Measurements from ENCODE around the gene KIF7. TPM values are rescaled to one million over a fixed set of nuclear protein-coding genes. Genes with fewer than 3 reads are reported as not detected.
"Not testable (repeated sequence)": the region's sequence is repeated elsewhere in the genome, so short reads cannot be mapped to it uniquely, and the experiment has no call there.

KIF7 gene
- total and polyA plus RNA-seq, 2 donors from 2014 or later = 1.4 to 4.2 TPM

GRCh38 chr15:89693696-89694095 lies 38.4 kb upstream of the KIF7 start:
- no peaks in the 10 kb centered on the region for H3K27me3 ChIP-seq (ENCODE audit: control insufficient read depth, insufficient read depth, low read length)
- no peaks in the 10 kb centered on the region for H3K9me3 ChIP-seq (ENCODE audit: control insufficient read depth in 2 of 3, insufficient read depth in 1 of 3, low read length in 3 of 3)
- intact Hi-C loops (cut with DNase I) = no loop called here
- no peak overlapping the region for H3K27ac ChIP-seq (ENCODE audit: low read depth in 2 of 2, low read length in 2 of 2)
- no peak overlapping the region for H3K4me3 ChIP-seq (ENCODE audit: low read length in 3 of 3)
- DNase-seq = no peak
- peaks cover 0 to 3% (median 0%) of the 10 kb centered on the region in 3 donors for H3K4me1 ChIP-seq (ENCODE audit: control insufficient read depth in 2 of 3, insufficient read depth in 2 of 3, low read depth in 1 of 3, low read length in 3 of 3)
- FAIRE-seq = no peak
- TF ChIP-seq, protein P1, sequence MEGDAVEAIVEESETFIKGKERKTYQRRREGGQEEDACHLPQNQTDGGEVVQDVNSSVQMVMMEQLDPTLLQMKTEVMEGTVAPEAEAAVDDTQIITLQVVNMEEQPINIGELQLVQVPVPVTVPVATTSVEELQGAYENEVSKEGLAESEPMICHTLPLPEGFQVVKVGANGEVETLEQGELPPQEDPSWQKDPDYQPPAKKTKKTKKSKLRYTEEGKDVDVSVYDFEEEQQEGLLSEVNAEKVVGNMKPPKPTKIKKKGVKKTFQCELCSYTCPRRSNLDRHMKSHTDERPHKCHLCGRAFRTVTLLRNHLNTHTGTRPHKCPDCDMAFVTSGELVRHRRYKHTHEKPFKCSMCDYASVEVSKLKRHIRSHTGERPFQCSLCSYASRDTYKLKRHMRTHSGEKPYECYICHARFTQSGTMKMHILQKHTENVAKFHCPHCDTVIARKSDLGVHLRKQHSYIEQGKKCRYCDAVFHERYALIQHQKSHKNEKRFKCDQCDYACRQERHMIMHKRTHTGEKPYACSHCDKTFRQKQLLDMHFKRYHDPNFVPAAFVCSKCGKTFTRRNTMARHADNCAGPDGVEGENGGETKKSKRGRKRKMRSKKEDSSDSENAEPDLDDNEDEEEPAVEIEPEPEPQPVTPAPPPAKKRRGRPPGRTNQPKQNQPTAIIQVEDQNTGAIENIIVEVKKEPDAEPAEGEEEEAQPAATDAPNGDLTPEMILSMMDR (IDR thresholded peaks at IDR 0.05; ENCODE audit: borderline replicate concordance, extremely low read depth, insufficient read depth) = no peak
- H3K9ac ChIP-seq (ENCODE audit: low read length in 3 of 3) = no peak overlapping the region
- no peaks in the 10 kb centered on the region for H3K36me3 ChIP-seq (ENCODE audit: control insufficient read depth in 2 of 3, insufficient read depth in 3 of 3, low read length in 3 of 3)

DNA sequence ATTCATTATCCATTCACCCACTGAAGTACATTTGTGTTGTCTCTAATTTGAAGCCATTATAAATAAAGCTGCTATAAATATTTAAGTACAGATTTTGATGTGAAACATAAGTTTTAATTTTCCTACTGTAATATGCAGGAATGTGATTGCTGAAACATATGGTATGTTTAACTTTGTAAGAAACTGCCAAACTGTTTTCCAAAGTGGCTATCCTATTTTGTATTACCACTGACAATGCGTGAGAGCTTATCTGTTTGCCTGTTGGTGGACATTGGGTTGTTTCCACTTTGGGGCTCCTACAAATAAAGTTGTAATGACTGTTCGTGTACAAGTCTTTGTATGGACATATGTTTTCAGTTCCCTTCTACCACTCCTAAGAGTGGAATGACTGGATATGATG lies 37.8 kb upstream of the KIF7 start:
- intact Hi-C loops (cut with DNase I) = no loop called here
- no peaks in the 10 kb centered on the region for H3K9me3 ChIP-seq (ENCODE audit: control insufficient read depth in 2 of 3, insufficient read depth in 1 of 3, low read length in 3 of 3)

GRCh38 chr15:89690276-89691218 lies 35.3 kb upstream of the KIF7 start, which contains the start of the genes PEX11A and WDR93:
PEX11A (minus strand) TSS chr15:89690754; CDS start chr15:89690632, 122 bp downstream.
WDR93 (plus strand) TSS chr15:89690811; CDS start chr15:89701747, 10,936 bp downstream.
- H3K36me3 ChIP-seq (ENCODE audit: control insufficient read depth in 2 of 3, insufficient read depth in 3 of 3, low read length in 3 of 3) = peaks cover 0 to 3% (median 0%) of the 10 kb centered on the region in 3 donors
- H3K4me3 ChIP-seq (ENCODE audit: low read length in 3 of 3) = peak within 1 kb of the TSS; percentile 82 to 92 (median 92)
- H3K4me1 ChIP-seq (ENCODE audit: control insufficient read depth in 2 of 3, insufficient read depth in 2 of 3, low read depth in 1 of 3, low read length in 3 of 3) = peaks cover 0 to 3% (median 0%) of the 10 kb centered on the region in 3 donors
- peak within 1 kb of the TSS; percentile 79 to 91 (median 80) for H3K9ac ChIP-seq (ENCODE audit: low read length in 3 of 3)
- TF ChIP-seq, protein P1 (IDR thresholded peaks at IDR 0.05; ENCODE audit: borderline replicate concordance, extremely low read depth, insufficient read depth) = no peak
- H3K27ac ChIP-seq (ENCODE audit: low read depth in 2 of 2, low read length in 2 of 2) = peak within 1 kb of the TSS; percentile 65 to 74
- no peaks in the 10 kb centered on the region for H3K27me3 ChIP-seq (ENCODE audit: control insufficient read depth, insufficient read depth, low read length)
- H3K9me3 ChIP-seq (ENCODE audit: control insufficient read depth in 2 of 3, insufficient read depth in 1 of 3, low read length in 3 of 3) = no peaks in the 10 kb centered on the region
- FAIRE-seq (no peak), DNase-seq (peak; percentile 88 to 94 (median 94))
- intact Hi-C loops (cut with DNase I) = no loop called here

More for the DNA sequence above, 37.8 kb upstream of the KIF7 start:
- DNase-seq (peak in 2 of 5 donors; percentile 16 to 54), FAIRE-seq (no peak)
- Histone ChIP-seq H3K27me3 (ENCODE audit: control insufficient read depth, insufficient read depth, low read length) (no peaks in the 10 kb centered on the region), H3K4me1 (ENCODE audit: control insufficient read depth in 2 of 3, insufficient read depth in 2 of 3, low read depth in 1 of 3, low read length in 3 of 3) (peaks cover 0 to 3% (median 0%) of the 10 kb centered on the region in 3 donors), H3K4me3 (ENCODE audit: low read length in 3 of 3) (no peak overlapping the region), H3K36me3 (ENCODE audit: control insufficient read depth in 2 of 3, insufficient read depth in 3 of 3, low read length in 3 of 3) (no peaks in the 10 kb centered on the region), H3K9ac (ENCODE audit: low read length in 3 of 3) (no peak overlapping the region), H3K27ac (ENCODE audit: low read depth in 2 of 2, low read length in 2 of 2) (no peak overlapping the region)
- TF ChIP-seq, protein P1 (IDR thresholded peaks at IDR 0.05; ENCODE audit: borderline replicate concordance, extremely low read depth, insufficient read depth) = no peak

DNA sequence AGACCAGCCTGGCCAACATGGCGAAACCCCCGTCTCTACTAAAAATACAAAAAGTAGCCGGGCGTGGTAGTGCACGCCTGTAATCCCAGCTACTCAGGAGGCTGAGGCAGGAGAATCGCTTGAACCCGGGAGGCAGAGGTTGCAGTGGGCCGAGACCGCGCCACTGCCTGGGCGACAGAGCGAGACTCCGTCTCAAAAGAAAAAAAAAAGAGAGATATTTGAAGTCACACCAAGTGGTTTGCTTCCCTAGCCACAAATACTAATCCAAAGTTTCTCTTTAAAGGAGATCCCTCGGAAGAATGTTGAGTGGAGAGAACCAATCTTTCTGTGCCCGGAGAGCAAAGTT lies 34.6 kb upstream of the KIF7 start:
- H3K9me3 ChIP-seq (ENCODE audit: control insufficient read depth in 2 of 3, insufficient read depth in 1 of 3, low read length in 3 of 3); FAIRE-seq; intact Hi-C loops (cut with DNase I); H3K4me1 ChIP-seq (ENCODE audit: control insufficient read depth in 2 of 3, insufficient read depth in 2 of 3, low read depth in 1 of 3, low read length in 3 of 3); H3K36me3 ChIP-seq (ENCODE audit: control insufficient read depth in 2 of 3, insufficient read depth in 3 of 3, low read length in 3 of 3); H3K27me3 ChIP-seq (ENCODE audit: control insufficient read depth, insufficient read depth, low read length); DNase-seq: not testable (repeated sequence)
- H3K9ac ChIP-seq (ENCODE audit: low read length in 3 of 3) = peak overlapping the region; percentile 79 to 91 (median 80)
- H3K4me3 ChIP-seq (ENCODE audit: low read length in 3 of 3) = peak overlapping the region; percentile 82 to 92 (median 92)
- peak overlapping the region; percentile 65 to 74 for H3K27ac ChIP-seq (ENCODE audit: low read depth in 2 of 2, low read length in 2 of 2)

Data from kidney (tissue), 14 donors.